Subcutaneous adipose tissue (tissue), 4 donors: ENCODE results near the gene PTEN. TPM values are rescaled to one million over a fixed set of nuclear protein-coding genes. Genes with fewer than 3 reads are reported as not detected.

Experiments
- total RNA-seq, 4 donors: library from RNA; depleted of rRNA; stranded (reverse); fragments of >200 nt; gene quantifications; one replicate each; pipeline ENCODE4 v1.1.0, GENCODE V29; 2016
- TF ChIP-seq, protein P1 (sequence below): fragments of 450-650 bp; IDR thresholded peaks from one replicate; pipeline ENCODE4 v1.5.1; 2016; ENCODE audit warnings: low read depth, mild to moderate bottlenecking, control low read depth, antibody characterized with exemption, moderate library complexity

Gene PTEN
- total RNA-seq, 4 donors from 2014 or later = 185 to 932 (median 239) TPM

- TF ChIP-seq, protein P1, sequence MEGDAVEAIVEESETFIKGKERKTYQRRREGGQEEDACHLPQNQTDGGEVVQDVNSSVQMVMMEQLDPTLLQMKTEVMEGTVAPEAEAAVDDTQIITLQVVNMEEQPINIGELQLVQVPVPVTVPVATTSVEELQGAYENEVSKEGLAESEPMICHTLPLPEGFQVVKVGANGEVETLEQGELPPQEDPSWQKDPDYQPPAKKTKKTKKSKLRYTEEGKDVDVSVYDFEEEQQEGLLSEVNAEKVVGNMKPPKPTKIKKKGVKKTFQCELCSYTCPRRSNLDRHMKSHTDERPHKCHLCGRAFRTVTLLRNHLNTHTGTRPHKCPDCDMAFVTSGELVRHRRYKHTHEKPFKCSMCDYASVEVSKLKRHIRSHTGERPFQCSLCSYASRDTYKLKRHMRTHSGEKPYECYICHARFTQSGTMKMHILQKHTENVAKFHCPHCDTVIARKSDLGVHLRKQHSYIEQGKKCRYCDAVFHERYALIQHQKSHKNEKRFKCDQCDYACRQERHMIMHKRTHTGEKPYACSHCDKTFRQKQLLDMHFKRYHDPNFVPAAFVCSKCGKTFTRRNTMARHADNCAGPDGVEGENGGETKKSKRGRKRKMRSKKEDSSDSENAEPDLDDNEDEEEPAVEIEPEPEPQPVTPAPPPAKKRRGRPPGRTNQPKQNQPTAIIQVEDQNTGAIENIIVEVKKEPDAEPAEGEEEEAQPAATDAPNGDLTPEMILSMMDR = no peak
Observed at GRCh38 chr10:87928996-87929395, 65.6 kb downstream of the PTEN start.

- TF ChIP-seq, protein P1 = no peak
Observed at GRCh38 chr10:87930141-87930540, 66.7 kb downstream of the PTEN start.

DNA sequence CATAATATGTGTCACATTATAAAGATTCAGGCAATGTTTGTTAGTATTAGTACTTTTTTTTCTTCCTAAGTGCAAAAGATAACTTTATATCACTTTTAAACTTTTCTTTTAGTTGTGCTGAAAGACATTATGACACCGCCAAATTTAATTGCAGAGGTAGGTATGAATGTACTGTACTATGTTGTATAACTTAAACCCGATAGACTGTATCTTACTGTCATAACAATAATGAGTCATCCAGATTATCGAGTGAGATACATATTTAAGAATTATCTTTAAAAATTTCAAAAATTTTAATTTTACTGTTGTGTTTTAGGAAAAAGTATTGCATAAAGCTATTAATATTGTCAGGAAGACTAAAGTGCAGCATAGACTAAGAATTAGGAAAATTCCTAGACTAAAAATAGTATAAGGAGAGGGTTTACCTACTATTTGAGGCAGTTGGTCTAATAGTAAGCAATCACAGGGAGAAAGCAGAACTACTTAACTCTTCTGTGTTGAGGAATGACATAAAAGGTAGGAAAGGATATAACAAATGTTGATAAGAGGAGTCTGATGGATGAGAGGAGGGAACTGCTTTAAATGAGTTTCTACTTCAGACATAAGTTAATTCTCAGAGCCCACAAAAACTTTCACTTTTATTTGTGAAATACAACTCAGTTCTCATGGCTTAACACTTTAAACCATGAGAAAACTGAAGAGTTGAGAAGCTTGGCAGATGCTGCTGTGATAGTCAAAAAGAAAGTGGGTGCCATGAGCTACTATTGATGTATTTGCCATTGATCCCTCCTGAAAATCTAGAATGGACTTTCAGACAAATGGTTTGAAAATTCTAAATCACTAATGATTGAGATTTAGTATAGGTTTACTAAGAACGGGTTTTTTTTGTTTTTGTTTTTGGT, 67.8 kb downstream of the PTEN start:
- TF ChIP-seq, protein P1 = no peak

- TF ChIP-seq, protein P1 = no peak
Observed at GRCh38 chr10:87931836-87932230, 68.4 kb downstream of the PTEN start.

GRCh38 chr10:87935290-87936141, 72.1 kb downstream of the PTEN start:
- TF ChIP-seq, protein P1 = no peak

GRCh38 chr10:87940210-87940609, 76.8 kb downstream of the PTEN start:
- TF ChIP-seq, protein P1 = no peak
